ENCODE measurements around the gene CDCA4. TPM values are rescaled to one million over a fixed set of nuclear protein-coding genes. Genes with fewer than 3 reads are reported as not detected.
"Not testable (repeated sequence)": the region's sequence is repeated elsewhere in the genome, so short reads cannot be mapped to it uniquely, and the experiment has no call there.

The CDCA4 gene
- total RNA-seq, 1 experiment from 2014 or later = 40.5 TPM

DNA sequence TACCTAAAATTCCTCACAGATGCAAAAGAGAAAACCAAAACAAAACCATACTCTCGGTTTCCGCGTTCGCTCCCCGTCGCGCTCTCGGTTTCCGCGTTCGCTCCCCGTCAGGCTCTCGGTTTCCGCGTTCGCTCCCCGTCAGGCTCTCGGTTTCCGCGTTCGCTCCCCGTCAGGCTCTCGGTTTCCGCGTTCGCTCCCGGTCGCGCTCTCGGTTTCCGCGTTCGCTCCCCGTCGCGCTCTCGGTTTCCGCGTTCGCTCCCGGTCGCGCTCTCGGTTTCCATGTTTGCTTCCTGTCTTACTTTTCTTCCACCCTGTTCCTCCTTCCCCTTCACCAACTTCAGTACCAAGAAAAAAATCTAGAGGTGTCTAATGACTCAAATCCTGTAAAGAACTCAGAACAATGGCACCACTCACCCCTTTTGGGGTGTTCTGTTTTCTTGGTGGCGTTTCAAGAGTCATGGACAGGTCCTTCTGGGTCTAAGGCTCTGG lies 12.6 kb upstream of the CDCA4 start:
- DNase-seq (ENCODE audit: low read depth) = not testable (repeated sequence)

DNA sequence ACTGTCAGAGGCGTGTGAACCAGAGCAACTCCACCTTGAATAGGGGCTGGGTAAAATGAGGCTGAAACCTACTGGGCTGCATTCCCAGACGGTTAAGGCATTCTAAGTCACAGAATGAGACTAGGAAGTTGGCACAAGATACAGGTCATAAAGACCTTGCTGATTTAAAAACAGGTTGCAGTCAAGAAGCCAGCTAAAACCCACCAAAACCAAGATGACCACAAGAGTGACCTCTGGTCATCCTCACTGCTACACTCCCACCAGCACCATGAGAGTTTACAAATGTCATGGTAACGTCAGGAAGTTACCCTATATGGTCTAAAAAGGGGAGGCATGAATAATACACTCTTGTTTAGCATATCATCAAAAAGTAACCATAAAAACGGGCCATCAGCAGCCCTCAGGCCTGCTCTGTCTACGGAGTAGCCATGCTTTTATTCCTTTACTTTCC lies 11.6 kb upstream of the CDCA4 start:
- peak; percentile 90 for DNase-seq (ENCODE audit: low read depth)

DNA sequence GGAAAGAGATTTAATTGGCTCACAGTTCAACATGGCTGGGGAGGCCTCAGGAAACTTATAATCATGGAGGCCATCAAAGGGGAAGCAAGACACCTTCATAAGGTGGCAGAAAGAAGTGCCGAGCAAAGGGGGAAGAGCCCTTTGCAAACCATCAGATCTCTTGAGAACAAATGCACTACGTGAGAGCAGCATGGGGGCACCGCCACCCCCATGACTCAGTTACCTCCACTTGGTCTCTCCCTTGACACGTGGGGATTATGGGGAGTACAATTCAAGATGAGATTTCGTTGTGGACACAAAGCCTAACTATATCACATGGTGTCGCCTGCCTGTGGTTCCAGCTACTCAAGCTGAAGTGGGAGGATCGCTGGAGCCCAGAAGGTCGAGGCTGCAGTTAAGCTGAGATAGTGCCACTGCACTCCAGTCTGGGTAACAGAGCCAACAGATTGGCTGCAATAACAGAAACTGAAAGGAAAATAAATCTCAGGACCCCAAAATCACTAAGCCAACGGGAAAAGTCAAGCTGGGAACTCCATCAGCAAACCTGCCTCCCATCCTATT lies 10.0 kb upstream of the CDCA4 start:
- no peak for DNase-seq (ENCODE audit: low read depth)

DNA sequence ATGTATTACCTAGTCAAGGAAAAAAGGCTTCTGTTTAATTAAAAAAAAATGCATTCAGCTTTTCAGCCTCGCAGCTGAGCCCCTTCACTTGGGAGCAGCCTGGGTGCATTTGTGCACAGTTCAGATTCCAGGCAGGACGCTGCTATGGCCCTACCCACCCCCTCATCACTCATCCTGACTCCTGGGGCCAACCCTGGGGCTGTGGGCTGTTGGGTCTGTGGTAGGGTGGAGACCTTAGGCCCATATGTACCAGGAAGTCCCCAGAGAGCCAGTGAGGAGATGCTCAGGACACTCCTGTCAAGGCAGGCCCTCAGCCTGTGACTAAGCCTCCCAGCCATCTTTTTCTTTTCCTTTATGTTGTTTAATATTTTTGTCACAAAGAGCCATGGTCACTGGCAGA lies 9.3 kb upstream of the CDCA4 start:
- no peak for DNase-seq (ENCODE audit: low read depth)

DNA sequence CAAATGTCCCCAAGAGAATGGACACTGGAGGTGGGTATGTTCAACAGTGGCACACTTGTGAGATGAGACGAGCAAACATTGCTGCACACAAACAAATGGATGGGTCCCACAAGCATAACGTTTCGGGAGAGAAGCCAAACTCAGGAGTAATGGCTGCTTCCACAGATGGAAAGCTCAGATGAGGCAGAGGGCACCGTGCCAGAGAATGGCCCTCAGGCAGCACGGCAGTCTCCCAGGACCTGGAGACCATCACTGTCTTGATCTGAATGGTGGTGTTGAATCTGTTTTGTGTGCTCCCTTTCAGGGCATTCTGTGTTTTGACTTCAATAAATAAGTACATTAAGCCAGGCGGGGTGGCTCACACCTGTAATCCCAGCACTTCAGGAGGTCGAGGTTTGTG lies 8.5 kb upstream of the CDCA4 start:
- DNase-seq (ENCODE audit: low read depth) = no peak

DNA sequence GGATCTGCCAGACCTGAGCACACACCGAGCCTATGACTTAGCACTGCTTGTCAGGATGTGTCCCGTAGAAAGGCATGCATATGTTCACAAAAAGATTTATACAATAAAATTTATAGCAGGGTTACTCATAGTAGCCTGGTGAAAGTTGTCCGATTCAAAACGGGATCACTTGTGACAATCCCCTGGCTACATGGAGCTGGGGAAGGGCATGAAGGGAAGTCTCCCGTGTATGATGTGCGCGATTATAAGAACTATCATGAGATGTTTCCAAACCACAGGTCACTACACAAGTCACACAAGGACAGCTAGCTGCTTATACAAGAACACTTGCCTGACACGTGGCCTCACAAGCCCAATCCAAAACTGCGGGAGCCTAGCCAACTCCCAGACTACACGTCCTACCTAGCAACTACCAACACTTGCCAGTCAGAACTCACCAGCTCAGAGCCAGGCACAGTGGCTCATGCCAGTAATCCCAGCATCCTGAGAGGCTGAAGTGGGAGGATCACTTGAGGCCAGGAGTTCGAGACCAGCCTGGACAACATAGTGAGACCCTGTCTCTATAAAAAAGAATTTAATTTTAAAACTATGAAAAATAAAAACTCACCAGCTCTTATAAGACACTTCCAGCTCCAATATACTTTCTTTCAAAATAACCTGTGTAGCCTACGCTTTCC lies 7.5 kb upstream of the CDCA4 start:
- DNase-seq (ENCODE audit: low read depth) = peak; percentile 90

DNA sequence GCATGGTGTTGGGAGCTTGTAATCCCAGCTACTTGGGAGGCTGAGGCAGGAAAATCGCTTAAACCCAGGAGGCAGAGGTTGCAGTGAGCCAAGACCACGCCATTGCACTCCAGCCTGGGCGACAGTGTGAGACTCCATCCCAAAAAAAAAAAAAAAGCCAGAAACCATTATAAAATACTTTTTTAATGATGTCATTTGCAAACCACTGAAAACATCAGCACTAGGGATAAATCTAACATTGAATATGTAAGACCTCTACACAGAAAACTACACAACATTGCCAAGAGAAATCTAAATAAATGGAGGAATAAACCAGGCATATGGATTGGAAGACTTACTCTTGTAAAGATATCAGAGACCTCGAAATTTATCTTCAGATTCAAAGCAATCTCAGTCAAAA lies 6.8 kb upstream of the CDCA4 start:
- peak; percentile 51 for DNase-seq (ENCODE audit: low read depth)

DNA sequence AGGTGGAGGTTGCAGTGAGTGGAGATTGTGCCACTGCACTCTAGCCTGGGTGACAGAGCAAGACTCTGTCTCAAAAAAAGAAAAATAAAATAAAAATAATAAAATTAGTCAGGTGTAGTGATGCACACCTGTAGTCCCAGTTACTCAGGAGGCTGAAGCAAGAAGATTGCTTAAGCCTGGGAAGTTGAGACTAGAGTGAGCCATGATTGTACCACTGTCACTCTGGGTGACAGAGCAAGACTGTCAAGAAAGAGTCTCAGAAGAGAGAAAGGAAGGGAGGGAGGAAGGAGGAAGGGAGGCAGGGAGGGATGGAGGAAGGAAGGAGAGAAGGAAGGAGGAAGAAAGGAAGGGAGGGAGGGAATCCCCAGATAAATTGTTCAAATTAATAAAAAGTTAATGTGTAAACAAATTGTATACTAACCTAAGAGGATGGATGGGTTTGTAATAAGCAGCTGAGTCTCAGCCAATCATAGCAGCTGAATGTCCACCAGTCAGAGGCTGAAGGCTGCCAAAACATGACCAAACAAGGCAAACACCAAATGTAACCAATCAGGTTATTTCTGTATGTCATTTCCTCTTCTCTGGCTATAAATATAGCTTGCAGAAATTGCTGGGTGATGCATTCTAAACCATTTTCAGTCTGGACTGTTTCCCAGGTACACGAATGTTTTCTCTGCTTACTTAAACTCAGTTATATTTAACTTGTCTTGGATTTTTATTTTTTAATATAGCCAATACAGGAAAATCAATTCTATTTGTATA lies 6.1 kb upstream of the CDCA4 start:
- DNase-seq (ENCODE audit: low read depth) = peak; percentile 77

DNA sequence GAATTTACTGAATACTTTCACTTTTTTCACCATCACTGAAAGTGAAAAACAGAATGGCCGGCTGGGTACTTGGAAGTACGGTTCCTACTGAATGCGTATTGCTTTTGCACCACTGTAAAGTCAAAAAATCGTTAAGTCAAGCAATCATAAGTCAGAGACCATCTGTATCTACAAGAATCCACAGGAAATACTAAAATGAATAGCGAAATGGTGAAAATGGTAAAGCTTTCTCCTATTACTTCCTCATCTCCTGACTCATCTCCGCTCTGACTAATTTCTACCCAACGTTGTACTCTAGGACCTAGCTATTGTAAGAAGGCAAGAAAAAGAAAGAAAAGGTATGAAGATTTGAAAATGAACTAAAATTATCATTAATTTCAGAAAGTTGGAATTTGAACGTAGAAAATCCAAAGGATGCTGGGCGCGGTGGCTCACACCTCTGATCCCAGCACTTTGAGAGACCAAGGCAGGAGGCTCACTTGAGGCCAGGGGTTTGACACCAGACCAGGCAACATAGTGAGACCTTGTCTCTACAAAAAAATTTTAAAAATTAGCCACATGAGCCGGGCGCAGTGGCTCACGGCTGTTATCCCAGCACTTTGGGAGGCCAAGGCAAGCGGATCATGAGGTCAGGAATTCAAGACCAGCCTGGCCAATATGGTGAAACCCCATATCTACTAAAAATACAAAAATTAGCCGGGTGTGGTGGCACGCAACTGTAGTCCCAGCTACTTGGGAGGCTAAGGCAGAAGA lies 5.3 kb upstream of the CDCA4 start:
- peak; percentile 77 for DNase-seq (ENCODE audit: low read depth)

DNA sequence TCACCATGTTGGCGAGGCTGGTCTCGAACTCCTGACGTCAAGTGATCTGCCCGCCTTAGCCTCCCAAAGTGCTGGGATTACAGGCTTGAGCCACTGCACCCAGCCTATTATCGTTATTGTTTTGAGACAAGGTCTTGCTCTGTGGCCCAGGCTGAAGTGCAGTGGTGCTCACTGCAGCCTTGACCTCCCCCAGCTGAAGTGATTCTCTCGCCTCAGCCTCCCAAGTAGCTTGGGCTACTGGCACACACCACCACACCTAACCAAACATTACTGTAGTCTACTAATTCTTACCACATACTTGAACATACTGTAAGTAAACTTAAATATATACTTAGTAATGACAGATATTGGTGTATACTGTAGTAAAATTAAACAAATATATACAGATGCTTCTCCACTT lies 4.5 kb upstream of the CDCA4 start:
- DNase-seq (ENCODE audit: low read depth) = no peak

DNA sequence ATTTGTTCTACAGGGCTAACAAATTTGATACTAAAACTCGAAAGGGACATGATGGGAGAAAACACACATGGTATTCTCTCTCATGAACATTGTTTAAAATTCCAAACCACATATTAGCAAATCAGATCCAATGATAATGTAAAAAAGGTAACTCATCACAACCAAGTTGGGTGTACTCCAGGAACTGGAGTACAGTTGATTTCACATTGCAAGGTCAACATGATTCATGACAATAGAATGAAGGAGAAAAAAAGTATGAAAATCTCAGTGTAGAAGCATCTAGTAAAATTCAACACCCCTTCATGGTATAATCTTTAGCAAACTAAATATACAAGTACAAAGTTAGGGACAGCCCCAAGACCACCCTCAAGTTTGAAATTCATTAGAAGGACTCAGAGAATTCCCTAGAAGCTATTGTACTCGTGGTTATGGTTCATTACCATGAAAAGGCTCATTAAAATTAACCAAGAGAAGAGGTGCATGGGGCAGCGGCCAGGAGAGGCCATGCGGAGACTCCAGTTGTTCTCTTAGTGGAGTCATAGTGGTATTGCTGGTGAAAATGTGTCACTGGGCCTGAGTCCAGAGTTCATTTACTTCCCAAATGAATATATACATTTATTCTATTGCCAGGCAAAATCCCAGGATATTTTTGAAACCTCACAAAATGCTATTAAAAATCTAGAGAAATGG lies 3.1 kb upstream of the CDCA4 start:
- DNase-seq (ENCODE audit: low read depth) = peak; percentile 89

DNA sequence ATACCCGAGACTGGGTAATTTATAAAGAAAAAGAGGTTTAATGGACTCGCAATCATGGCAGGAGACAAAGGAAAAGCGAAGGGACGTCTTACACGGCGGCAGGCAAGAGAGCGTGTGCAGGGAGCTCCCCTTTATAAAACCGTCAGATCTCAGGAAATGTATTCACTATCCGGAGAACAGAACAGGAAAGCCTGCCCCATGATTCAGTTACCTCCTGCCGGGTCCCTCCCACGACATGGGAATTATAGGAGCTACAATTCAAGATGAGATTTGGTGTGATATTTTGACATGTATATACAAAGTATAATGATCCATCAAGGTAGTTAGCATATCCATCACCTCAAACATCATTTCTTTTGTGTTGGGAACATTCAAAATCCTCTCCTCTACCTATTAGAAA lies 2.3 kb upstream of the CDCA4 start:
- DNase-seq (ENCODE audit: low read depth) = peak; percentile 45

DNA sequence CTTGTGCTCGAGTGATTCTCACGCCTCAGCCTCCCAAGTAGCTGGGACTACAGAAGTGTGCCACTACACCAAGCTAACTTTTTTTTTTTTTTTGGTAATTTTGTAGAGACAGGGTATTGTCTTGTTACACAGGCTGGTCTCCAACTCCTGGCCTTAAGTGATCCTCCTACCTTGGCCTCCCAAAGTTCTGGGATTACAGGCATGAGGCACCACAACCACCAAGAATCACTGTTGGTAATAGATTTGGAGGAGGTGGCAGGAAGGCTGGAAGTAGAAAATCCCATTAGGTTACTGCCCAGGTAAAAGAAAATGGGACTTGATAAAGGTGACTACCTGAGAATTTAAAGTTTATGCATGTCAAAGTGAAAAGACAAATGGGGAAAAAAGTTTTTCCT lies 1.4 kb upstream of the CDCA4 start:
- DNase-seq (ENCODE audit: low read depth) = peak; percentile 29

DNA sequence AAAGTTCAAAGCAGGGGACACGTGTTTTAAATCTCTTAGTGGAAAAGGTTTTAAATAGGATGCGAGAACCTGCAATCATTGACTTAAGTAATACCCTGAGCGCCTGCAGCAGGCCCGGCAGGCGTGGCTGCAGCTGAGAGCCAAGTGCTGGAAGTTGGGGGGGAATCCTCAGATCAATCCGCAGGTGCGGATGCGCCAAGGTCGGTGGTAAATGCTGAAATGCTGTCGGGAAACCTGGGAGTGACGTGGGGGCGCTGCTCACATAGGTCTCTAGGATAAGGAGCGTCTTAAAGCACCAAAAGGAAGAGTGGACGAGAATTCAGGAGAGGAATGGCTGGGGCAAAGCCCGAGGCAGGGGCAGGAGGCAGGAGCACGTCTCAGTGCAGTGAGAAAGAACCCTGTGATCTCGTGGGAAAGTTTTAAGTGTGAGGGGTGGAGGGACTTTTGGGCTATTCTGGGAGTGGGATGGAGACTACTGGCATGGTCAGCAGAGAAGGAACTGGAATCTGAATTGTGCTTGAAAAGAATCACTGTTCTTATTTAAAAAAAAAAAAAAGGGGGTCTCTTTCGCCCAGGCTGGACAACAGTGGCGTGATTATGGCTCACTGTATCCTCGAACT lies 883 bp upstream of the CDCA4 start:
- DNase-seq (ENCODE audit: low read depth) = peak; percentile 43

DNA sequence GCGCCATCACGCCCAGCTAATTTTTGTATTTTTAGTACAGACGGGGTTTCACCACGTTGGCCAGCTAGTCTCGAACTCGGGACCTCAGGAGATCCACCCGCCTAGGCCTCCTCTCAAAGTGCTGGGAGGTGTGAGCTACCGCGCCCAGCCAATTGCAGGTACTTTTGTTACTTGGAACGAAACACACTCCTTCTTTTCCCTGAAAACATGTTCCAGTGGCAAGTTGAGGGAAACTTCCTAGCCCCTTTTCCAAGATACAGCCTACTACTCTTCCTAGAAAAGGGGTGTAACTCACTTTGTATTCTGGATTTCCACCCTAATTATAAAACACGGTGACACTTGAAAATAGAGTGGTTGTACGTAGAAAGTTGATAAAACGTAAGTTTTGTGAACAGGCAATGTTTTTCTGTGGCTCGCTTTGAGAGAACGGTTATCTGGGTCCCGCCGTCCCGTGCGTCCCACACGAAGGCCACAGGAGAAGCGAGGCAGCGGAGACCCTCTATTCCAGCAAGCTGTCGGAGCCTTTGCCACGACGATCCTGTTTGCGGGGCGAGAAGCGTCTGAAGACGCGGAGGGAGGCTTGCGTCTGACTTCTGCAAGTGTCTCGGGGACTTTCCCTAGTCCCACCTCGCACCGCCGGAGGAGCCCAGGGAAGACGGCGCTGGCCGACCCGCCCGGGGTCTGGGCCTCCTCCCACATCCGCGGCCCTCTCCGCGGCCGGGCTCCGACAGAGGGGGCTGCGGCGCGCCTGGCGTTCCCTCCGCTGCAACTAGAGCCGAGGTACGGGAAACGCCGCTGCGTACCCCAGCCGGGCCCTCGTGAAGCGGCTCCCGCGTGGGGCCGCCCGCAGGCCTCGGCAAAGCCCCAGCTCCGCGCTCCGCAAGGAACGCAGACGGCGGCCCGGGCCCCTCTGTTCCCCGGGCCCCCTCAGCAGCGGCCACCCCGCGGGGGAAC lies 745 bp downstream of the CDCA4 start:
- peak; percentile 25 for DNase-seq (ENCODE audit: low read depth)

DNA sequence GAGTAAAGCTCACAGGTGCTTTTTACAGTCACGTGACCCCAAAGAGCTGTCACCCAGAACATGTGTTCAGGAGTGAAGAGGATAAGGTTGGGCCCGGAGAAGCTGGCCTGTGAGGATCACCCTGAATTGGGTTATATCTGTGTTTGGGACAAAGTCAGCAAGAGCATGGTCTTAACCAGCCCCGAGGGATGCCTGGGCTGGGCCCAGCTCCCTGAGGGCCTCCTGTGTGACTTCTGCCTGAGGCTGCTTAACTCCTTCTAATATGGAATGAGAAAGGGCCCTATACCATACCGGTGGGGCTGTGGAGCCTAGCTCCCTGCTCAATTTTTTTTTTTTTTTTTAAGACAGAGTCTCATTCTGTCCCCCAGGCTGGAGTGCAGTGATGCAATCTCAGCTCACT lies 2.5 kb downstream of the CDCA4 start:
- DNase-seq (ENCODE audit: low read depth) = no peak

DNA sequence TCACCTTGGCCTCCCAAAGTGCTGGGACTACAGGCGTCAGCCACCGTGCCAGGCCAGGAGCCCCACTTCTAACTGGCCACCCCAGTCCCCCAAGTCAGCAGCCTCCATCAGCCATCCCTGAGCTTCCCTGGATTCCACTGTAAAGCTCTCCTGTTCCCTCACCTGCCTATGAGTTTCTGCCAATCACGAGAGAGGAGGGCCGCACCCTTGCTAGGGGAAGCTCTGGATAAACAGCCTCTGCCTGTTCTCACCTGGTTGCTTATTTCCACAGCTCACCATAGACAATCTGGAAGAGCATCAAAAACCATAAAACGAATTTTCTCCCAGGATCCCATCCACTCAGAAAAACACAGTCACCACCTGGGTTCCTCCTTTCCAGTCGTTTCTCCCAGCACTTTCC lies 5.0 kb downstream of the CDCA4 start:
- no peak for DNase-seq (ENCODE audit: low read depth)

DNA sequence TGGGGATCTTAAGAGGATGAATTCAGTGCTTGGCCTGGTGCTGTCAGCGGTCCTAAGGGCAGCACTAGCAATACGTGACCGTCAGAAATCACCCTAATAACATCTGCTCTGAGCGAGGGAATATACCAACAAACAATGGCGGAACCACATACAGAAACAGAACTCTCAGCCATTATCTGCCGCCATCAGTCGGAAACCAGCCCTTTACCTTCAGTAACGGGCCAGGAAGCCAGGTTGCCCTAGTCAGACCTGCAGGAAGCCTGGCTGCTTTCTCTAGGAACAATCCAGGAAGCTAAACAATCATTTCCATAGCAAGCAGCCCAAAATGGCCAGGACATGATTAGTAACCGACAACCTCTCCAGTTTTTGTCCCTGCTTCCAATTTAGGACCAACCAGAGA lies 5.6 kb downstream of the CDCA4 start:
- no peak for DNase-seq (ENCODE audit: low read depth)

DNA sequence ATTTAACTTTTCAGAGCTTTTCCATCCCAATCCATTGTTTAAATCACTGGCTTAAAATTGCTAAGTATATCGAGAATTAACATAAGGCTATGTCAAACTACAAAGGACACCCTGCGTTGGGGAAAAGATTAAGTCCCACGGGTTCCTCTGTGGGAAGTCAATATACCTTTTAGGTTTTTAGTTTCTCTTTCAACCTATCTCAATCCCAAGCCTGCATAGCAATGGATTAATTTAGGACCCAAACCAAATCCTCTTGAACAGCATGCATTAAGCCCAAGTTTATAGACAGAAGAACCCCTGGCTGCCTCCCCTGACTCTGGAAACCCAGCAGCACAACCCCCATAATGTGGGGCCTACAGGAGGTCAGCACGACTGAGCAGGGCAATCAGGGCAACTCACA lies 6.3 kb downstream of the CDCA4 start:
- DNase-seq (ENCODE audit: low read depth) = no peak

DNA sequence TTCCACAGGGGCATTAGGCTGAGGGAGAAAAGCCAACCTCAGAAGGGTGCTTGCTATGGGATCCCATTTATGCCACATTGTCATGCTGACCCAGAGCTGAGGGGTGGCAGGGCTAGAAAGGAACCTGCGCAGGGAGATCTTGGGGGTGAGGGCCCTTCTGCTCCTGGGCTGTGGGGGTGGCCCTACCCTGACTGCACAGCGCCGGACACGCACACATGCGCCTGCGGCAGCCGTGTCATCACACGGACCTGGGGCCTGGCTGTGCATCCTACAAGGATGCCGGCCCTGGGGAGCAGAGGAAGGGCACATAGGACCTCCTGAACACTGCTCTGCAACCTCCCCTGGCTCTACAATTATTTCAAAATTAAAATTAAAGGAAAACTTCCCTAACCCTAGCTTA lies 6.9 kb downstream of the CDCA4 start:
- no peak for DNase-seq (ENCODE audit: low read depth)
